ENCODE measurements around the gene FBXO8.
"Not testable (repeated sequence)": the region's sequence is repeated elsewhere in the genome, so short reads cannot be mapped to it uniquely, and the experiment has no call there.

FBXO8 gene, protein sequence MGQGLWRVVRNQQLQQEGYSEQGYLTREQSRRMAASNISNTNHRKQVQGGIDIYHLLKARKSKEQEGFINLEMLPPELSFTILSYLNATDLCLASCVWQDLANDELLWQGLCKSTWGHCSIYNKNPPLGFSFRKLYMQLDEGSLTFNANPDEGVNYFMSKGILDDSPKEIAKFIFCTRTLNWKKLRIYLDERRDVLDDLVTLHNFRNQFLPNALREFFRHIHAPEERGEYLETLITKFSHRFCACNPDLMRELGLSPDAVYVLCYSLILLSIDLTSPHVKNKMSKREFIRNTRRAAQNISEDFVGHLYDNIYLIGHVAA

DNA sequence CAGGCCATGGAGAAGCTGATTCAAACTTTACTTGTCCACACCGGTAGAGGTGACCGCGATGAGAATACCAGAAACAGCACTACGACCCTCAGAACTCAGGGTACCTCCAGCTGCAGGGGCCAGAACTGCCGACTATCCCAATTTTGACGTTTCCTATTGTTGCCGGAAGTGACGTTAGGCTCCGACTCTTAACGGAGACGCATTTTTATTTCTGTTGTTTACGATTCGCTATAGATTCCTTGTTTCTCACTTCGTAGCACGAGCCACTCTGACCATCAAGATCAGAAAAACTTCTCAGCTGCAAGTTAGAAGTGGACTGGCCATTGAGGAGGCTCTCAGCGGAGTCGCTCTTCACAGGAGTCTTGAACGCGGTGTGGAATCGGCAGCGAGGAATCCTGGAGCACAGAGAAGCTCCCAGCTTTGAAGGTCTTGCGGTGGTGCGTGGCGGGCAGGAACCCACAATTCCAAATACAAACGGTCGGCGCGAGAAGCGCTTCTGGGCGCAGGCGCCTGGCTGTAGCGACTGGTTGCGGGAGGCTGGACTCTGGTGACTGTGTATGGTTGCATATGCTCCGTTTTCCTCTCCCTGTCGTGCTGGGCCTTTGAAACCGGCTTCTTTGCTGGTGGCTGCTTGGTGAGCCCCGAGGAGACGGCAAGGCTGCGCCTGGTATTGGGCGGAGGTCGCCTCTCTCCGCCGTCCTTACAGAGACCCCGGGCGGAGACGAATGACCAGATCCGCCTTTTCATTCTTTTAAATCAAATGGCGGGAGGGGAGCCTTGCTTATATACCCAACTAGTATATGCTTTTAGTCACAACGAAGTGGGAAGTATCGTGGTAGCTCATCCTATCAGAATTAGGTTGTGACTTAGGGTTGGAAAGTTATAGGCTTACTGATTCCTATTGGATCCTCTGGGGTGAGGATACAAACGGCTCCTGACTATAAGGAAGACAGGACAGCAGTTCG lies at the start of gene FBXO8, which contains the start of gene CEP44:
Gene FBXO8 (minus strand): TSS at position 161 of the 965 bp plus-strand sequence. CDS start 20,575 bp downstream, outside the sequence.
Gene CEP44 (plus strand): TSS at position 405 of the 965 bp plus-strand sequence. CDS start 15,211 bp downstream, outside the sequence.
- peak; percentile 39 to 42 for DNase-seq (ENCODE audit: low read depth in 2 of 2)

DNA sequence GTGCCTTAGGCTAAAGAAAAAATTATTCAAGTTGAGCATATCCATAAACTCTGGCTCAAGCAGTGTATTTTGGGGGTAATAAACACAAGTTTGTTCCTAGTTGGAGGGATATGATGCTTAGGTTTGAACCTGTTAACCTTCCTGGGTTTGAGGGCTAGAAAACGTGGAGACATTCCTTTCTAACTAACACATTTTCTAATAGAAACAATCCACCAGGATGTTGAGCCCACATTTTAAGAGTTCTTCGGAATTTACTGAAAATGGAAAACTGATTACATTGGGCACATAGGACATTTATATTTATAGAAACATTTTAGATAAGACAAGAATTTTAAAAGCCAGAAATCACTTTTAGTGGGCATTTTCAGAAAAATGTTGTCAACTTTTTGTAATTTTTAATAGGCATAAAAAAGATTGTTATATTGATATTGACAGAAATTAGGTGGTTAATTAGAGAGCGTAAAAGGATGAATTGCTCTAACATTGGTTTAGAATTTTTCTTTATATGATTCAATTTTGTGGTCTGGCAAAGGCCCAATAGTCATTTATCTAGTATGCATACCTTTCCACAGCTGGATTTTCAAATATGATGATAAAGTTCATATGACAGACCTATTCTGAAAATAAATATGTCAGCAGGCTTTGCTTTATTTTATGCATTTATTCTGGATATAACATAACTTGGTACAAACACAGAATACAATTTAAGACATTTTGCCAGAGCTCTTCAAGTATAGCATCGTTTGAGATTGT lies 49.5 kb upstream of the FBXO8 start:
- DNase-seq (ENCODE audit: low read depth in 2 of 2): no peak

DNA sequence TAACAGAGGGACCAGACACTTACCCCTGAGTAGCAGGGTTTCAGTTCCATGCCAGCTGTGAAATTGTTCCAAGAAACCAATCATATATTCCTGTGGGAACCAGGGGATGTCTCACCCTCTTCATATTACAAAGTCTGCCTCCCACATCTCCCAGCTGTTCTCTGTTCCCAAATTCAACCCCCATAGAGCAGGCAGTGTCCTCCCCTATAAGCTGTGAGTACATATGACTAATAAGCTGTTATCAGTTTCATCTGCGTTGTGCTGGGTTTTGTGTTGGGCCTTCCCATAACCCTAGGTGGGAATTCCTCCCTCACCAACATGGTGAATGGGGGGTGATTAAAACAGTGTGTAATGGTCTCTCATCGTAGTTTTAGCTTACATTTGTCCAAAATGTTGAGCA lies 41.3 kb upstream of the FBXO8 start:
- DNase-seq (ENCODE audit: low read depth in 2 of 2): no peak

DNA sequence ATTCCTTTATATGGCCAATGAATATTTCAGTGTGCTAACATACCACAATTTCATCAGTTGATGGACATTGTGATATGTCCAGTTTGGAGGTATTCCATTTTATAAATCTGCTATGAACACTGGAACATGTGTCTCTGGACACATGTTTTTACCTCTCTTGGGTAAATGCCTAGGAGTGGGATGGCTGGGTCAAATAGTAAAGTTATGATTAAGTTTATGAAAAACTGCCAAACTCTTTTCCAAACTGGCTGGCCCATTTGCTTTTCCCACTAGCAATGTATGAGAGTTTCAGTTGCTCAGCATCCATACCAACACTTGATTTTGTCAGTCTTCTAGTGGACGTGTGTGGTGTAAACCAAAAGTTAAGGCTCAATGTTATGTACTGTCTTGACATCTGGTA lies 40.8 kb upstream of the FBXO8 start:
- DNase-seq (ENCODE audit: low read depth in 2 of 2): no peak

DNA sequence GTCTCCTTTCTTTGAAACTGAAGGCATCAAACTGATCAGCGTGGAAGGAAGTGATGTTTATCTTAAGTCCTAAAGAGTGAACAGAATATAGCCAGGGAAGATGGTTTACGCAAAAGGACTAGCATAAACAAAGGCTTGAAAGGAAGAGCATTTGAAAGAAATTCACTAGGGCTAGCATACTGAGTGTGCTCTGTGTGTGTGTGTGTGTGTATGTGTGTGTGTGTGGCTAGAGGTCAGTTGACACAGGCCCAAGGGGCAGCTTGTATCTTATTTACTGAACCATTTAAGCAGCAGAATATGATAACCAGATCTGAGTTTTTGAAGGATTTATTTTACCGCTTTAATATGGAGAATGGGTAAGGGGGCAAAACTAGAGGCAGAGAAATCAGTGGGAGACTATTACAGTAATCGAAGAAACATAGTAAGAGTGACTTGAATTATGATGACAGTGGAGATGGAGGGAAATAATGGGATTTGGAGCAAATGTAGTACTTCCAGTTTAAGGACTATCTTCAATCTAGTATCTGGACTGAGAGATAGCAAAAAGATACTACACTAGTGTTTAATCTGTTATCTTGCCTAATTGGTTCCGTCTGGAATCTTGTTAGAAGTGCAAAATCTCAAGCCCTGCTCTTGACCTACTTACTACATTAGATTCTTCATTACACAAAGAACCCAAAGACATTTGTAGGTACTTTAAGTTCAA lies 37.2 kb upstream of the FBXO8 start:
- DNase-seq (ENCODE audit: low read depth in 2 of 2): no peak

DNA sequence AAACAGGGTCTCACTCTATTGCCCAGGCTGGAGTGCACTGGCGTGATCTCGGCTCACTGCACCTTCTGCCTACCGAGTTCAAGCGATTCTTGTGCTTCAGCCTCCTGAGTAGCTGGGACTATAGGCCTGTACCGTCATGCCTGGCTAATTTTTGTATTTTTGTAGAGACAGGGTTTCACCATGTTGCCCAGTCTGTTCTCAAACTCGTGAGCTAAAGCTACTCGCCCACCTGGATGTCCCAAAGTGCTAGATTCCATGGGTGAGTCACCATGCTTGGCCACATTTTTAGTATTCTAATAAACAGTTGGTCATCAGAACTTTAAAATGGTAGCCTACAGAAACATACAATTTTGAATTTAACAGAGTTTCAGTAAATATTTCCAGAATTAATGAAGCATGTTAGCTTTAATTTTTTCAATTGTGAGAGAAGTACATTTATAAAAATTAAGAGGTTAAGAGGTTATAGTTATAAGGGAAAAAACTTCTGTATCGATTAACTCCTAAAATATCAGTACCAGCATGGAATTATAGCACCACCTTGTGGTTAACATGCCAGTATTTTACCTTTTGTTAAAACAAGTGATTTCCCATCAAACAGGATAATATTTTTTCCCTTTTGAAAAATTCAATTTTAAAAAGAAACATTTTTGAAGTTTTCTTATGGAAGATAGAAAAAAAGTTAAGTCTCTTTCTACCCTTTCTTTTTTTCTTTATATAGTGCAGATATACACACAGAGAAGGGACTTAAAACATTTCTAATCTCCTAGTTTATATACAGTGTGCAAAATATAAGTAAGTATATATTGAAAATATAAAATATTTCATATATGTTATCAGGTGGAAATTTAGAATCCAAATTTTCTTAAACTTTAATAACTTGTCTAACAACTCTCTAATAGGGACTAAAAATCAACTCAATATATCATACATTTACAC lies 35.6 kb upstream of the FBXO8 start:
- DNase-seq (ENCODE audit: low read depth in 2 of 2): no peak

DNA sequence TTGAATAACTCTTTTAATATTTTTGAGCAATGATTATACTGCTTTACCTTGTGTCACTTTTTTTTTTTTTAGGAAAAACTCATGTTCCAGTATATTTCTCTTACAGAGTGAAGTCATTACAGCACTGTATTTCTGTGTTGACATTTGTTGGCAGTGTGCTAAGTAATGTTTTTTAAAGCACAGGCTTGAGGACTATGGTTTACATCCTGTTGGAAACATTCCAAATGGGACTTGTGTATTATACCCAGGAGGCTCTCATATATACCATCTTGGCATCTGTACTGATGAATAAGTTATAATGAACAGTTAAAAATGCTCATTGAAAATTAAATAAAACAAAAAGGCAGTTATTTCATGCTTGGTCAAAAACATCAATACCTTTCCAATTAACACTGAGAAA lies 34.1 kb upstream of the FBXO8 start:
- no peak for DNase-seq (ENCODE audit: low read depth in 2 of 2)

DNA sequence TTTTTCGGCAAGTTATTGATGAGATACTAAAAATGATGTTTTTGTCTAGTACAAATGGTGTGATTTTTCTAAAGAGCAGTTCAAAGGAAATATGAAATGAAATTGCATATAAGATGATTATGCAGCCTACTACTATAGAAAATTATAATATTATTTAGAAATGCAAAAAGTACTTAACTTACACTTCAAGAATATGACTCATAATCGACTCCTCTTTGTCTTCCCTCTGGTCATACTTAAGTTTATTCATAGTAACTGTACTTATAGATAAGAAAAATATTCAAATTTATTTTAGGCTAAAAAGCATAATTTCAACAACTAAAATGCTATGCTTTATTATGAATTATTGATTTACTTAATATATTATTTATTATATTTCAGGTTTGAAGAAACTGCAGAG lies 33.5 kb upstream of the FBXO8 start:
- no peak for DNase-seq (ENCODE audit: low read depth in 2 of 2)

DNA sequence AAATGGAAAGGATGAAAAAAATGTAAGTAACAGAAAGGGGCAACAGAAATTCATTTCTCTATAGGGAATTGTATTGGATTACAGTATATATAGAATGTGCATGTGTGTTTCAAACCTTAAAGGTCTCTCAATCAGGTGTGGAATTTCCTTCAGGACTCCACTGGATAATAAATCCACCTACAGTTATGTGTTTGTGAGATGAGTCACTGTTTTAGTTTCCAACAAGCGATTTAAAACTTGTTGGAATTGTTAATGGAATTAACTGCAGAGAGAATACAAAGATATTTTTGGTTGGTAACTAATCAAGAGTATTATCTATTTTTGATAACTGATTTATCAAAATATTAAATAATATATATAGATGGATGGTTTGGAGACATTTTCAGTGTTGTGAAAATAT lies 33.1 kb upstream of the FBXO8 start:
- no peak for DNase-seq (ENCODE audit: low read depth in 2 of 2)

DNA sequence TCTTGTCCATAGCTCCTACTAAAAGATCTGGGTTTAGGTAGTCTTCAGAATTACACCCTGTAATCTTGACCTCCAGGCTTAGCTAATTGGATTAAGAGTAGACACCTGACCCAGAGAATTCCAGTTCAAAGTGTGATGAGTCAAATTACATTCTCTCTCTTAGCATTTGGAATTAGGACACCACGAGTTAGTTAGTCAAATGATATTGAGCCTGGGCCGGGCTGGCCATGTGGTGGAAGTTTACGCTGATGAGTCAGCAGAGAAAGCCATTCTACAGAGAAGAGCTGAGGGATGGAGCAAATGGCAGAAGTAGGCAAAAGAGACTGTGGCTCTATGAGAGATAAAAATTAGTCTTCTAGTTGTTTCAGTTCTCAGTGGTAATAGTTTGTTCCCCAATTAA lies 31.3 kb upstream of the FBXO8 start:
- no peak for DNase-seq (ENCODE audit: low read depth in 2 of 2)

DNA sequence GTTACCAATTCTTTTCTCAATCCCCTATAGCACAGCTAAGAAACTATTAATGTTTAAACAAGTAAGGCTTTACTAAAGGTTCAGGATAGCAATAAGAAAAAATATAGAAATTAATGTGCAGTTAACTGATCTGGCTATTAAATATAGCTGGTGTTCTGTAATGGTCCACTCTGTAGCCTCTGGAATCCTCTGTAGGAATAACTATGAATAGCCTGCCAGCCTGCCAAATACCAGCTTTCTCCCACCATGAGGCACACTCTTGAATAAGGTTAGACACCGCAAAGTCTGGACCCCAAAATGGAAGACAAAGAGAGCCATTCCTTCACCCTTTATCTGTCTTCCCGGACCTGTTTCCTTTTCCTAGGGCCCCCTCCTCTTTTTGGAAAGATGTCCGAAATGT lies 30.8 kb upstream of the FBXO8 start:
- no peak for DNase-seq (ENCODE audit: low read depth in 2 of 2)

DNA sequence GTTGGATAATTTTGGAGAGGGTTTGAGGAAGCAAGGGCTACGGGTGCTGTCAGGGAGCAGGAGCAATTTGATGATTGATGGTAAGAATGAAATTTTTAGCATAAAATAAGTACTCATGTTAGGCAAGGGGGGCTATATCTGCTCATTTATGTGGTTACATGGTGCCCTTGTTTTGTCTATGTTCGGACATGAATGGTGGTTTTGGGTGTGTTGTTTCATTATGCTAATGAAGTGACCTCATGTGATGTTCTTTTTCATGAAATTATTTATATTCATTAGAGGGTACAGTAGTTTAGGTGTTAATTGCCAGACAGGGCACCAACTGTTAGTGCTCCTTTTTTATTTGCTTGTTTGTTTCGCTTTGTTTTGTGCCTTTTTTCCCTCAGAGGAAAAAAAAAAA lies 29.5 kb upstream of the FBXO8 start:
- no peak for DNase-seq (ENCODE audit: low read depth in 2 of 2)

DNA sequence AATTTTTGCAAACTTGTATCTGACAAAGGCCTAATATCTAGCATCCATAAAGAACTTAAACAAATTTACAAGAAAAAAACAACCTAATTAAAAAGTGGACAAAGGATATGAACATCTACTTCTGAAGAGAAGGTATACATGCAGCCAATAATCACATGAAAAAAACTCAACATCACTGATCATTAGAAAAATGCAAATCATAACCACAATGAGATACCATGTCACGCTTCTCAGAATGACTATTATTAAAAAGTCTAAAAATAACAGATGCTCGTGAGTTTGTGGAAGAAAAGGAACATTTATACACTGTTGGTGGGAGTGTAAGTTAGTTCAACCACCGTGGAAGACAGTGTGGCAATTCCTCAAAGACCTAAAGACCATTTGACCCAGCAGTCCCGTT lies 24.2 kb upstream of the FBXO8 start:
- no peak for DNase-seq (ENCODE audit: low read depth in 2 of 2)

DNA sequence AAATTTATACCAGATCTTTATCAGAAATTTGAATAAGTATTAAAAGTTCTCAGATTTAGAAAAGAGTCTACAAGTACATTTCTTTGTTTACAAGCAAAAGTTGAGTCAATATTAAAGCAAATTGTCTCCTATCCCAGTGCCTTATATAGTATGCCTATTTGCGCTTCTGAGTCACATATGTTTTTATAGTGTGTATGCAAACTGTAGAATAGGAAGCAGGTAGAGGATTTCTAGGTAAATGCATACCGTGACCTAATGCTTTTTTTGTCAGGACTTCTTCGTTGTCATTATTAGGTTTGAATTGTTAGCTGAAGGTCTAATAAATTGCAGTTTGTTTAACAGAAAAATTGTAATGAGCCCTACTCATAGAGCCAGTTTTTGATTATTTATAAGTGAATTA lies 22.5 kb upstream of the FBXO8 start:
- DNase-seq (ENCODE audit: low read depth in 2 of 2): no peak

DNA sequence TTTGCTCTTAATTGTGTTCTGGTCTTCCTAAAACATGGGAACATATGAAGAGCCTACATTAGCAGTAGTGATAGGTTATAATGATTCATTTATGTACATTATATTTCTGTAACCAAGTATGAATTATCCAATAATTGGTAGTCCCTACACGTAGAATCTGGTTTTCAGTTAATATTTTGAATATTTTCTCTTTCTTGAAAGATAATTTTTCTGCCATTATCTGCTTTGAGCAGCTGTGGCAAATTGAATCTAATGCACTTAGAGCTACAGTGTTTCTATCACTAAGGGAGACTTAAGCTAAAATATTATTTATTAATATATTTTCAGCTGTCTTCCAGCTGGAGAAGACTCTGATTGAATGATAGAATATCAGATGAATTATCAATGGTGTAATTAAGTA lies 21.2 kb upstream of the FBXO8 start:
- DNase-seq (ENCODE audit: low read depth in 2 of 2): no peak

DNA sequence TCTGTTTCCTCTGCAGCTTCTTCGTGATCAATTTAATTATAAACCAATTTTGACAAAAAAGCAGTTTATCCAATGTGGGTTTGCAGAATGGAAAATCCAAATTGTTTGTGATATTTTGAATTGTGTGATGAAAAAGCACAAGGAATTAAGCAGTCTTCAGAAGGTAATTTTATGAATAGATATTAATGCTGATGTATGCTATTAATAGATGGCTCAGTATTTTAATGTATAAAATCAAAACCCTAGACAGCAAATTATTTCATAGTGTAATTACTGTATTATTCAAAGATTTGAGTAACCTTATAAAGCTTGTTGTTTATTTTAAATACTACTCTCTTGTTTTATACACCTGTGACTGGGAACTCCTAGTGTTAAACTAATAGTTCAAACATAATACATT lies 20.2 kb upstream of the FBXO8 start:
- DNase-seq (ENCODE audit: low read depth in 2 of 2): no peak

DNA sequence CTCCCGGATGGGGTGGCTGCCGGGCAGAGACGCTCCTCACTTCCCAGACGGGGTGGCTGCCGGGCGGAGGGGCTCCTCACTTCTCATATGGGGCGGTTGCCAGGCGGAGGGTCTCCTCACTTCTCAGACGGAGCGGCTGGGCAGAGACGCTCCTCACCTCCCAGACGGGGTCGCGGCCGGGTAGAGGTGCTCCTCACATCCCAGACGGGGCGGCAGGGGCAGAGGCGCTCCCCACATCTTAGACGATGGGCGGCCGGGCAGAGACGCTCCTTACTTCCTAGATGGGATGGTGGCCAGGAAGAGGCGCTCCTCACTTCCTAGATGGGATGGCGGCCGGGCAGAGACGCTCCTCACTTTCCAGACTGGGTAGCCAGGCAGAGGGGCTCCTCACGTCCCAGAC lies 11.7 kb upstream of the FBXO8 start:
- not testable (repeated sequence) for DNase-seq (ENCODE audit: low read depth in 2 of 2)

DNA sequence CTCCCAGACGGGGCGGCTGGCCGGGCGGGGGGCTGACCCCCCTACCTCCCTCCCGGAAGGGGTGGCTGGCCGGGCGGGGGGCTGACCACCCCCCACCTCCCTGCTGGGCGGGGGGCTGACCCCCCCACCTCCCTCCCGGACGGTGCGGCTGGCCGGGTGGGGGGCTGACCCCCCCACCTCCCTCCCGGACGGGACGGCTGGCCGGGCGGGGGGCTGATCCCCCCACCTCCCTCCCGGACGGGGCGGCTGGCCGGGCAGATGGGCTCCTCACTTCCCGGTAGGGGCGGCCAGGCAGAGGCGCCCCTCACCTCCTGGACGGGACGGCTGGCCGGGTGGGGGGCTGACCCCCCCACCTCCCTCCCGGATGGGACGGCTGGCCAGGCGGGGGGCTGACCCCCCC lies 11.2 kb upstream of the FBXO8 start:
- DNase-seq (ENCODE audit: low read depth in 2 of 2): not testable (repeated sequence)

DNA sequence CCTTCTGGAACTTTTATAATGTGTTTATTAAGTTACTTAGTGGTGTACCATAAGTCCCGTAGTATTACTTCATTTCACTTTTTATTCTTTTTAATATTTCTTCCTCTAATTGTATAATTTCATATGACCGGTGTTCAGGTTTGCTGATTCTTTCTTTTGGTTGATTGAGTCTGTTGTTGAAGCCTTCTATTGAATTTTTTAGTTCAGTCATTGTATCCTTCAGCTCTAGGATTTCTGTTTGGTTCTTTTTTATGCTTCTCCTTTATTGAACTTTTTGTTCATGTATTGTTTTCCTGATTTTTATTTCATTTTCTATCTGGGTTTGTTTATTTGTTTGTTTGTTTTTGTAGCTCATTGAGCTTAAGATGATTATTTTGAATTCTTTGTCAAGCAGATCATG lies 9.0 kb upstream of the FBXO8 start:
- no peak for DNase-seq (ENCODE audit: low read depth in 2 of 2)

DNA sequence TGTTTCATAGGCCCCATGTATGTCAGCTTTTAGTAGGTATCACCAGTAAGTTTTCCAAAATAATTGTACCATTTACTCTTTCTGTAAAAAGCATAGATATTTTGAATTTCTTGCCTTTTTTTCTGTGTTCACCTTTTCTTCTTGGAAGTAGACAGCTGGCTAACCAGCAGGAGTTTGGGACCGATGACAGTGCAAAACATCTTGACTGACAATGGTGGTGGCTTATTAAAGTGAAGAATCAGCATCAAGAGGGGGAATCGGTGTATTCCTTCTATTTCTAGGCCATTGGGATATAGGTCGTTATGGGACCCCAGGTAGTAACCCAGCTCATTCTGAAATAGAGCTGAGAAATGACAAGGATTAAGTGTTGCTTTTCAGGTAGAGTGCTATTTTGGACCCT lies 3.4 kb upstream of the FBXO8 start:
- DNase-seq (ENCODE audit: low read depth in 2 of 2): no peak

Data from activated CD8-positive, alpha-beta memory T cell treated with anti-CD3 and anti-CD28 coated beads for 4 hours (primary cell).